Gastrocnemius medialis (tissue), 4 donors: ENCODE results near the gene LRCH1. TPM values are rescaled to one million over a fixed set of nuclear protein-coding genes. Genes with fewer than 3 reads are reported as not detected.

Experiments
- ATAC-seq, 2 donors: fragments of 150-250 bp; one replicate each; pipeline ENCODE4 v1.9.1; 2016
- DNase-seq, 2 donors: peaks; one replicate each; pipeline ENCODE4 v3.0.0-alpha.2; 2019
- H3K27ac ChIP-seq, 4 donors: fragments of 200-600 bp; sonication (generic); 1 replicate in 1 of 4; 2 replicates in 3 of 4; pipeline ENCODE4 v1.5.1; 2016 to 2018; ENCODE audit warnings: mild to moderate bottlenecking in 2 of 4, moderate library complexity in 1 of 4
- H3K27me3 ChIP-seq, 3 donors: fragments of 200-600 bp; sonication (generic) in 2 of 3; 1 replicate in 1 of 3; 2 replicates in 2 of 3; pipeline versions ENCODE4 v1.5.1 to v1.6.0; 2016 to 2019; ENCODE audit warnings: mild to moderate bottlenecking in 1 of 3, moderate library complexity in 1 of 3
- H3K36me3 ChIP-seq, 2 donors: fragments of 200-600 bp; sonication (generic) in 1 of 2; one replicate each; pipeline ENCODE4 v1.5.1; 2017 to 2018
- H3K4me1 ChIP-seq, 2 donors: fragments of 200-600 bp; sonication (generic) in 1 of 2; one replicate each; pipeline ENCODE4 v1.5.1; 2016 to 2017; ENCODE audit warnings: mild to moderate bottlenecking in 2 of 2
- H3K4me3 ChIP-seq, 4 donors: fragments of 200-600 bp; sonication (generic) in 3 of 4; 1 replicate in 1 of 4; 2 replicates in 3 of 4; pipeline ENCODE4 v1.5.1; 2016 to 2019; ENCODE audit warnings: mild to moderate bottlenecking in 2 of 4
- H3K9me3 ChIP-seq, 3 donors: fragments of 200-600 bp; sonication (generic) in 2 of 3; 1 replicate in 1 of 3; 2 replicates in 2 of 3; pipeline ENCODE4 v1.5.1; 2016 to 2019
- CTCF ChIP-seq, 5 experiments: fragments of 450-650 bp in 3 of 5; fragments of 200-600 bp in 2 of 5; sonication (generic) in 2 of 5; IDR thresholded peaks in 4 of 5; conservative IDR thresholded peaks in 1 of 5; 1 replicate in 4 of 5; 2 replicates in 1 of 5; pipeline ENCODE4 v1.5.1; 2016 to 2019; ENCODE audit warnings: antibody characterized with exemption in 5 of 5, mild to moderate bottlenecking in 3 of 5, moderate library complexity in 3 of 5
- POLR2A ChIP-seq, 2 donors: fragments of 450-650 bp; IDR thresholded peaks; one replicate each; pipeline ENCODE4 v1.6.1; 2017; ENCODE audit warnings: antibody characterized with exemption in 2 of 2, mild to moderate bottlenecking in 2 of 2, moderate library complexity in 2 of 2
- in situ Hi-C, 4 donors: fragments of 200-750 bp; cut with MboI; loops; one replicate each; pipeline versions ENCODE4 v1.15.0 to v1.8.0; 2017; ENCODE audit warnings: low sequenced_read_pairs in 4 of 4
- intact Hi-C: fragments of 100-400 bp; cut with DNase I; formaldehyde crosslinking; loops from one replicate; pipeline ENCODE4 v1.15.1; 2023; ENCODE audit warnings: low total_unique reads
- total RNA-seq, 4 donors: library from RNA; depleted of rRNA; stranded (reverse); fragments of >200 nt; gene quantifications; one replicate each; pipeline versions ENCODE4 v1.1.0 to v1.2.3, GENCODE V29; 2016

The LRCH1 gene
- total RNA-seq, 4 donors from 2014 or later: 3.4 to 5.0 (median 3.9) TPM

- Histone ChIP-seq H3K27me3 (no peaks in the 10 kb centered on the region), H3K27ac (no peak overlapping the region), H3K36me3 (no peaks in the 10 kb centered on the region), H3K9me3 (no peaks in the 10 kb centered on the region), H3K4me1 (peaks cover 14 to 23% of the 10 kb centered on the region in 2 donors), H3K4me3 (no peak overlapping the region)
- DNase-seq: no peak
- intact Hi-C loops: loop anchor here (5.0 kb wide), 2 partner anchors 126 to 246 kb away; partner anchors contain the start of gene ESD
- in situ Hi-C loops: loop anchor here in 3 of 4 donors (5.0 to 10.0 kb wide), 2 partner anchors 164 to 171 kb away; no protein-coding TSS in a partner anchor
- ATAC-seq: no peak
- no peak for TF ChIP-seq CTCF (IDR thresholded peaks at IDR 0.05 in 4 of 5, conservative IDR thresholded peaks at IDR 0.05 in 1 of 5)
- no peak for TF ChIP-seq POLR2A (IDR thresholded peaks at IDR 0.05)
Measured at GRCh38 chr13:46550822-46551221, 2.1 kb upstream of the LRCH1 start.

GRCh38 chr13:46551410-46552302 lies 1.3 kb upstream of the LRCH1 start:
- ATAC-seq (peak; percentile 54 to 55), DNase-seq (peak; percentile 60)
- Histone ChIP-seq H3K4me3 (peak overlapping the region; percentile 60 to 98 (median 88)), H3K4me1 (peaks cover 14 to 23% of the 10 kb centered on the region in 2 donors), H3K27me3 (no peaks in the 10 kb centered on the region), H3K9me3 (no peaks in the 10 kb centered on the region), H3K27ac (peak overlapping the region in 2 of 4 donors; percentile 81 to 87), H3K36me3 (no peaks in the 10 kb centered on the region)
- in situ Hi-C loops (loop anchor here in 3 of 4 donors (5.0 to 10.0 kb wide), 2 partner anchors 163 to 171 kb away; no protein-coding TSS in a partner anchor), intact Hi-C loops (loop anchor here (5.0 kb wide), 2 partner anchors 126 to 246 kb away; partner anchors contain the start of gene ESD)
- TF ChIP-seq CTCF (IDR thresholded peaks at IDR 0.05 in 4 of 5, conservative IDR thresholded peaks at IDR 0.05 in 1 of 5) (peak; percentile 55 to 92 (median 81)), POLR2A (IDR thresholded peaks at IDR 0.05) (no peak)

- intact Hi-C loops (loop anchor here (5.0 kb wide), 2 partner anchors 125 to 245 kb away; partner anchors contain the start of gene ESD), in situ Hi-C loops (loop anchor here in 3 of 4 donors (5.0 to 10.0 kb wide), 2 partner anchors 163 to 170 kb away; no protein-coding TSS in a partner anchor)
- no peak for ATAC-seq
- Histone ChIP-seq H3K9me3 (no peaks in the 10 kb centered on the region), H3K27ac (peak overlapping the region; percentile 72 to 87 (median 83)), H3K4me1 (peaks cover 14 to 23% of the 10 kb centered on the region in 2 donors), H3K4me3 (peak overlapping the region; percentile 60 to 98 (median 88)), H3K27me3 (no peaks in the 10 kb centered on the region), H3K36me3 (no peaks in the 10 kb centered on the region)
- TF ChIP-seq CTCF (IDR thresholded peaks at IDR 0.05 in 4 of 5, conservative IDR thresholded peaks at IDR 0.05 in 1 of 5) (no peak), POLR2A (IDR thresholded peaks at IDR 0.05) (no peak)
- DNase-seq: no peak
Measured at GRCh38 chr13:46552303-46552682, 677 bp upstream of the LRCH1 start.

GRCh38 chr13:46553521-46553885 lies 533 bp downstream of the LRCH1 start:
- Histone ChIP-seq H3K4me3 (peak overlapping the region; percentile 60 to 98 (median 88)), H3K36me3 (no peaks in the 10 kb centered on the region), H3K4me1 (peaks cover 14 to 23% of the 10 kb centered on the region in 2 donors), H3K27me3 (no peaks in the 10 kb centered on the region), H3K9me3 (no peaks in the 10 kb centered on the region), H3K27ac (peak overlapping the region; percentile 72 to 87 (median 83))
- in situ Hi-C loops (loop anchor here in 3 of 4 donors (5.0 to 10.0 kb wide), 2 partner anchors 161 to 169 kb away; no protein-coding TSS in a partner anchor), intact Hi-C loops (loop anchor here (1.0 to 5.0 kb wide), 3 partner anchors 124 to 244 kb away; partner anchors contain the start of gene ESD)
- TF ChIP-seq POLR2A (IDR thresholded peaks at IDR 0.05): no peak
- TF ChIP-seq CTCF (IDR thresholded peaks at IDR 0.05 in 4 of 5, conservative IDR thresholded peaks at IDR 0.05 in 1 of 5): no peak
- DNase-seq (no peak), ATAC-seq (peak in 1 of 2 donors; percentile 14)
